ENCODE data around the gene APBA2. TPM values are rescaled to one million over a fixed set of nuclear protein-coding genes. Genes with fewer than 3 reads are reported as not detected.
"Not testable (repeated sequence)": the region's sequence is repeated elsewhere in the genome, so short reads cannot be mapped to it uniquely, and the experiment has no call there.

Gene APBA2
- total RNA-seq, 2 donors from 2014 or later, result 27.1 to 28.9 TPM

- no peaks in the 10 kb centered on the region for H3K4me1 Mint-ChIP-seq
- no peaks in the 10 kb centered on the region for H3K9me3 ChIP-seq (ENCODE audit: control insufficient read depth, low read length, poor library complexity, severe bottlenecking)
- H3K36me3 Mint-ChIP-seq (ENCODE audit: low read depth), result no peaks in the 10 kb centered on the region
- no peak overlapping the region for H3K4me3 Mint-ChIP-seq
- ATAC-seq, result no peak
- no peak for DNase-seq
- H3K27ac Mint-ChIP-seq, result no peak overlapping the region
- H3K27me3 Mint-ChIP-seq, result peaks cover 17% of the 10 kb centered on the region
These were observed 265.0 kb downstream of the APBA2 start for GRCh38 chr15:29150515-29151483.

- no peaks in the 10 kb centered on the region for H3K36me3 Mint-ChIP-seq (ENCODE audit: low read depth)
- DNase-seq, result no peak
- no peak overlapping the region for H3K27ac Mint-ChIP-seq
- no peaks in the 10 kb centered on the region for H3K4me1 Mint-ChIP-seq
- H3K9me3 ChIP-seq (ENCODE audit: control insufficient read depth, low read length, poor library complexity, severe bottlenecking), result no peaks in the 10 kb centered on the region
- ATAC-seq, result no peak
- H3K4me3 Mint-ChIP-seq, result no peak overlapping the region
- peaks cover 13% of the 10 kb centered on the region for H3K27me3 Mint-ChIP-seq
These were observed 265.7 kb downstream of the APBA2 start for GRCh38 chr15:29151484-29151857.

GRCh38 chr15:29156521-29156920 is 270.7 kb downstream of the APBA2 start:
- H3K9me3 ChIP-seq (ENCODE audit: control insufficient read depth, low read length, poor library complexity, severe bottlenecking), result no peaks in the 10 kb centered on the region
- Mint-ChIP-seq H3K36me3 (ENCODE audit: low read depth) (no peaks in the 10 kb centered on the region), H3K27ac (no peak overlapping the region), H3K27me3 (peaks cover 15% of the 10 kb centered on the region), H3K4me1 (peaks cover 2% of the 10 kb centered on the region), H3K4me3 (no peak overlapping the region)
- ATAC-seq (no peak), DNase-seq (no peak)

DNA sequence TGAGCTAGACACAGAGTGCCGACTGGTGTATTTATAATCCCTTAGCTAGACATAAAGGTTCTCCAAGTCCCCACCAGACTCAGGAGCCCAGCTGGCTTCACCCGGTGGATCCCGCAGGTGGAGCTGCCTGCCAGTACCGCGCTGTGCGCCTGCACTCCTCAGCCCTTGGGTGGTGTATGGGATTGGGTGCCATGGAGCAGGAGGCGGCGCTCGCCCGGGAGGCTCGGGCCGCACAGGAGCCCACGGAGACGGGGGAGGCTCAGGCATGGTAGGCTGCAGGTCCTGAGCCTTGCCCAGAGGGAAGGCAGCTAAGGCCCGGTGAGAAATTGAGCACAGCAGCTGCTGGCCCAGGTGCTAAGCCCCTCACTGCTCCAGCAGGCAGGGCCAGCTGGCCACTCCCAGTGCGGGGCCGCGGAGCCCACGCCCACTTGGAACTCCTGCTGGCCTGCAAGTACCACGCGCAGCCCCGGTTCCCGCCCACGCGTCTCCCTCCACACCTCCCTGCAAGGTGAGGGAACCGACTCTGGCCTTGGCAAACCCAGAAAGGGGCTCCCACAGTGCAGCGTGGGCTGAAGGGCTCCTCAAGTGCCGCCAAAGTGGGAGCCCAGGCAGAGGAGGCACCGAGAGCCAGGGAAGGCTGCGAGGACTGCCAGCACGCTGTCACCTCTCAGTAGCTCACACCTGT is 274.1 kb downstream of the APBA2 start:
- no peaks in the 10 kb centered on the region for H3K9me3 ChIP-seq (ENCODE audit: control insufficient read depth, low read length, poor library complexity, severe bottlenecking)
- DNase-seq (no peak), ATAC-seq (no peak)
- no peak overlapping the region for H3K27ac Mint-ChIP-seq
- H3K27me3 Mint-ChIP-seq, result peaks cover 23% of the 10 kb centered on the region
- H3K36me3 Mint-ChIP-seq (ENCODE audit: low read depth), result peaks cover 4% of the 10 kb centered on the region
- peaks cover 2% of the 10 kb centered on the region for H3K4me1 Mint-ChIP-seq
- H3K4me3 Mint-ChIP-seq, result no peak overlapping the region

- peaks cover 42% of the 10 kb centered on the region for H3K27me3 Mint-ChIP-seq
These were observed 276.6 kb downstream of the APBA2 start for GRCh38 chr15:29162411-29162810.

DNA sequence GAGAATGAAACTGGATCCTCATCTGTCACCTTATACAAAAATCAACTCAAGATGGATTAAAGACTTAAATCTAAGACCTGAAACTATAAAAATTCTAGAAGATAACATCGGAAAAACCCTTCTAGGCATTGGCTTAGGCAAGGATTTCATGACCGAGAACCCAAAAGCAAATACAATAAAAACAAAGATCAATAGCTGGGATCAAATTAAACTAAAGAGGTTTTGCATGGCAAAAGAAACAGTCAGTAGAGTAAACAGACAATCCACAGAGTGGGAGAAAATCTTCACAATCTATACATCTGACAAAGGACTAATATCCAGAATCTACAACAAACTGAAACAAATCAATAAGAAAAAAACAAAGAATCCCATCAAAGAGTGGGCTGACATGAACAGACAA is 281.3 kb downstream of the APBA2 start:
- H3K36me3 Mint-ChIP-seq (ENCODE audit: low read depth); H3K27ac Mint-ChIP-seq; ATAC-seq; H3K9me3 ChIP-seq (ENCODE audit: control insufficient read depth, low read length, poor library complexity, severe bottlenecking); DNase-seq; H3K4me3 Mint-ChIP-seq; H3K4me1 Mint-ChIP-seq: not testable (repeated sequence)
- peaks cover 40% of the 10 kb centered on the region for H3K27me3 Mint-ChIP-seq

More at GRCh38 chr15:29162411-29162810, 276.6 kb downstream of the APBA2 start:
- ATAC-seq (no peak), DNase-seq (no peak)
- no peak overlapping the region for H3K4me3 Mint-ChIP-seq
- peaks cover 6% of the 10 kb centered on the region for H3K36me3 Mint-ChIP-seq (ENCODE audit: low read depth)
- H3K27ac Mint-ChIP-seq, result no peak overlapping the region
- peaks cover 2% of the 10 kb centered on the region for H3K4me1 Mint-ChIP-seq
- H3K9me3 ChIP-seq (ENCODE audit: control insufficient read depth, low read length, poor library complexity, severe bottlenecking), result no peaks in the 10 kb centered on the region

Other genes starting within 250 kb of the APBA2 start
- gene GOLGA8M, start 173.6 kb upstream of the APBA2 start, total RNA-seq, result 1 to 10 TPM in 1 of 2 donors, not detected in 1; 1.0 TPM
- gene GOLGA6L7, start 37.3 kb upstream of the APBA2 start, total RNA-seq, result not detected

Measured in T-helper 17 cell (primary cell).